Activated CD8-positive, alpha-beta memory T cell treated with anti-CD3 and anti-CD28 coated beads, Interleukin-2, amount 50 U/mL, for 24 hours (primary cell): Measurements from ENCODE around the gene ZNF500.
"Not testable (repeated sequence)": the region's sequence is repeated elsewhere in the genome, so short reads cannot be mapped to it uniquely, and the experiment has no call there.

Experiments used
- DNase-seq: peaks from one replicate; pipeline ENCODE4 v3.0.0-alpha.2; 2020; ENCODE audit errors: extremely low read depth

The ZNF500 gene

GRCh38 chr16:4796982-4797804 is 30.2 kb upstream of the ZNF500 start:
- DNase-seq: no peak

GRCh38 chr16:4795828-4796572 is 29.0 kb upstream of the ZNF500 start:
- no peak for DNase-seq

GRCh38 chr16:4795181-4795827 is 28.3 kb upstream of the ZNF500 start, which contains the start of gene SMIM22:
SMIM22 (plus strand) TSS chr16:4795369; CDS start chr16:4795735, 366 bp downstream.
- no peak for DNase-seq

GRCh38 chr16:4792951-4793513 is 26.1 kb upstream of the ZNF500 start:
- DNase-seq: no peak

DNA sequence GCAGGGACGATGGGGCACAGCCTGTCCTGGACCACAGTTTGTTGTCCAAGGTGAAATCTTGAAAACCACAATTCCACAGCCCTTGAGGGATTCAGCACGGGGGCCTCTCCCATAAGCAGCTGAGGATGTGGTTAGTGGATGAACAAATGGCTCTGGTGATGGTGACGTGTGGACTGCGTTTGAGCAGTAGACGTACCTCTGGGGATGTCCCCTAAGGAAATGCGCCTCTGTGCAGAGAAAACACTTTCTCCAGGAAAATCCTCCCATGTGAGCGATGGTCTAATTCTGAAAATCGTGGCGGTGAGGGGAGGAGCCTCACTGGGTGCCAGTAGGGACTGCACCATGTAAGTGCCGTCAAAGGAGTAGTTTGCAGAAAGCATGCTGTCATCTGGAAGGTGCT is 23.9 kb upstream of the ZNF500 start:
- DNase-seq: no peak

GRCh38 chr16:4790261-4790660 is 23.3 kb upstream of the ZNF500 start:
- DNase-seq: no peak

DNA sequence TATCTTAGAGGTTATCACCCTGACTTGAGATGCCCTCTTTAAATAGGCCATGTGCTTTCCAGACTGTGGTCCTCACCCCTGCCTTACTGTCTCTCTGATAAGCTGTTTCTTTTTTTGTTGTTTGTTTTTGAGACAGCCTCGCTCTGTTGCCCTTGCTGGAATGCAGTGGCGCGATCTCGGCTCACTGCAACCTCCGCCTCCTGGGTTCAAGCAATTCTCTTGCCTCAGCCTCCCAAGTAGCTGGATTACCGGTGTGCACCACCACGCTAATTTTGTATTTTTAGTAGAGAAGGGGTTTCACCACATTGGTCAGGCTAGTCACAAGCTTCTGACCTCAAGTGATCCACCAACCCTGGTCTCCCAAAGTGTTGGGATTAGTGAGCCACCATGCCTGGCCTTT is 21.9 kb upstream of the ZNF500 start:
- no peak for DNase-seq

- DNase-seq: no peak
These were observed 21.5 kb upstream of the ZNF500 start for GRCh38 chr16:4788489-4788889.

GRCh38 chr16:4787627-4788482 is 20.9 kb upstream of the ZNF500 start, which contains the start of gene SEPTIN12:
SEPTIN12 (minus strand) TSS chr16:4788345; CDS start chr16:4787645, 700 bp downstream.
- DNase-seq: no peak

GRCh38 chr16:4787068-4787467 is 20.1 kb upstream of the ZNF500 start:
- DNase-seq: no peak

DNA sequence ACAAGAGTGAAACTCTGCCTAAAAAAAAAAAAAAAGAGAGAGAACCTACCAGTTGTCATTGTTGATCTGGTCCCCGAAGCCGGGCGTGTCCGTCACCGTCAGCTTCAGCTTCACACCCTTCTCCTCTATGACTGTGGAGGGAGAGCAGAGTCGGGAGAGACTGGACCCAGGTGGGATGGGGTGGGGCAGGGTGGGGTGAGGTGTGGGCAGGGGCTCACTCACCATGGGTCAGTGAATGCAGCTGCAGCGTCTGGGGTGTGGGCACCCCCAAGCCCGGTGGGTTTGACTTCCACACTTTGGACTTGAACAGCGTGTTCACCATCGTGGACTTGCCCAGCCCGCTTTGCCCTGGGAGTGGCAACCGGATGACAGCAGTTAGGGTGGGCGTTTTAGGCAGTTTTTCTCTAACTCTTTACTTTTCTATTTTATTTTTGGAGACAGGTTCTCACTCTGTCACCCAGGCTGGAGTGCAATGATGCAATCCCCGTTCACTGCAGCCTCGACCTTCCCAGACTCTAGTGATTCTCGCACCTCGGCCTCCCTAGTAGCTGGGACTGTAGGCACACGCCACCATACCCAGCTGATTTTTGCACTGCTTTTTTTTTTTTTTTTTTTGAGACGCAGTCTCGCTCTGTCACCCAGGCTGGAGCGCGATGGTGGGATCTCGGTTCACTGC is 18.9 kb upstream of the ZNF500 start:
- DNase-seq: no peak

- DNase-seq: not testable (repeated sequence)
These were observed 17.6 kb upstream of the ZNF500 start for GRCh38 chr16:4784444-4784987.

- DNase-seq: no peak
These were observed 17.0 kb upstream of the ZNF500 start for GRCh38 chr16:4783951-4784336.

DNA sequence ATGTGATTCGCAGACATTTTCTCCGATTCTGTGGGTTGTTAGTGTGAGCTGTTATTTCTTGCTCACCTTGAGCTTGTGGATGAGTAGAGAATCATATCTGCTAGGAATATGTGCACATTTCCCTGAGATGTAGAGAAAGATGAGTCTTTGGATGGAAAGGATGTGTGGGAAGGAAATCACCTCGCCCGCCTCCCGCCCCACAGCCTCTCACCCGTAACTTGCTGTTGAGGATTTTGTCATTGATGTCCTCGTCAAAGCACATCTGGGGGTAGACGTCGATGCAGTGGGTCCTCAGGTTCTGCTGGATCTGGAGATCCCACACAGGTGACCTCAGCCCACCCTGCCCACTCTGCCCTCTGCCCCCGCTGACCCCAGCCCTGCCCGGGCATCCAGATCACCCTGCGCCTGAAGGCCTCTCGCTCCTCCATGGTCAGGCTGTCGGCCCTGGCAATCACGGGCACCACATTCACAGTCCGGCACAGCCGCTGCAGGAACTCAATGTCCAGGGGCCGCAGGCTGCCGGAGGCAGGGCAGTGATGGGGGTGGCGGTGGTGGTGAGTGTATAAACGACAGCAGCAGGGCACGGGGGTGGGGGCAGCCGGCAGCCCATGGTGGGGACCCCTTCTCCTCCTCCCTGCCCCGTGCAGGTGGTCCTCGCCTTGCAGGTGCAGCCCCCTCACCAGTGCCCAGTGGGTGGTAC is 16.4 kb upstream of the ZNF500 start:
- no peak for DNase-seq

GRCh38 chr16:4780235-4780634 is 13.3 kb upstream of the ZNF500 start:
- DNase-seq: no peak

- no peak for DNase-seq
These were observed 11.1 kb upstream of the ZNF500 start for GRCh38 chr16:4778050-4778392.

DNA sequence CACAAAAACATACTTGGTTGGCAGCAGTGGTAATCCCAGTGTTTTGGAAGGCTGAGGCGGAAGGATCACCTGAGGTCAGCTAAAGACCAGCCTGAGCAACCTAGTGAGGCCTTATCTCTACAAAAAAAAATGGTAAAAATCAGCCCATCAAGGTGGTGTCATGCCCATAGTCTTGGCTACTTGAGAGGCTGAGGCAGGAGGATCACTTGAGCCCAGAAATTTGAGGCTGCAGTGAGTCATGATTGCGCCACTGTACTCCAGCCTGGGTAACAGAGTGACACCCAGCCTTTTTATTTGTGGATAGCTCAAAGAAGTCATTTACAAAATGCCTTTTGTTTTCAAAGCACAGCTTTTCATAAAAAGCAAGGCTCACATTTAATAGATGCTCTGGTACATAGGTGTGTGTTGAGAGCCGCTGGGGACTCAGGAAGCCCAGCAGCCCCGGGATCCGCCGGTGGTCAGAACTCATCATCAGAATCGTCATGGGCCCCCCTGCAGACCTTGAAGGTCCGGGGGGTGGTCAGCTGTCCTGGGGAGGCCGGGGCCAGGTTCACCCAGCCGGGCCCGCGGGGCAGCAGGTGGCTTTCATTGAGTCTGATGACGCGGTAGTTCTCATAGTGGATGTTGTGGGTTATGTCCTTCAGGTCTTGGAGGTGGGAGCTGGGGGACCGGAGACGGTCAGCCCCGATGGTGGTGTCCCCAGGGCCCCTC is 10.5 kb upstream of the ZNF500 start:
- DNase-seq: no peak

DNA sequence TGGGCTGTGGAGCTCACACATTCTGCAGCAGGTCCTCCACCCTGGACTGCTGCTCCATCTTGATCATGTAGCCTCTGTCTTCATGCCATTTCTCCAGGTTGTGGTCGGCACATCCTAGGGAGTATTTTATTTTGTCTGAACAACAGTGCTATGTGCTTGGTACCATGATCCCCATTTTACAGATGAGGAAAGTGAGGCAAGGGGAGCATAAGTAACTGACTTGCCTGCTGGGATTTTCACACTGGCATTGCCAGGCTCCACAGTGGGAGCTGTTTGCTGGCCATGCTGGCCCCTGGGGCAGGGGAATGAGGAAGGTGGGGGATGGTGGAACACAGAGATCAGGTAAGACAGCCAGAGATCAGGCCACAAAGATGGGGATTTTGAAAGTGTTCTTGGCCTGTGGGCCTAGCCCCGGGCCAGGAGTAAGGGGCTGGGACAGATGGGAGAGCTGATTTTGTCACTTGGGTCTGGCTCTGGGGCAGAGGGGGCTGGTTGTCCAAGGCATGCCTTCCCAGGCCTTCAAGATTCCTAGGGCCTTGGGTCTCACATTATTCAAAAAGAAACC is 9.3 kb upstream of the ZNF500 start:
- no peak for DNase-seq

DNA sequence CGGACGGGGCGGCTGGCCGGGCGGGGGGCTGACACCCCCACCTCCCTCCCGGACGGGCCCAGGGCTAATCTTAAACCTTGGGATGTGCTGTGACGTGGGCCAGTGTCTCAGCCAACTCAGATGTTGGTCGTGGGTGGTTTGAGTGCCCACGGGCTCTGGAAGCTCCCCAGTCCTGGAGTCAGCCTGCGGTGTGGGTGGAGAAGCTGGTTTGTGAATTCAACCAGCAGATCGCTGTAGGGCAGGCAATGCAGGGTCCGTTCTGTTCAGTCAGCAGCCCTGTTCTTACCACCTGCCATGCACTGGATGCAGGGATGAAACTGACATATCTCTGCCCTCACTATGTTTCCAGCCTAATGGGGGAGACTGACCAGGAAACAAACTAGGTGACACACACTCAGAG is 8.0 kb upstream of the ZNF500 start:
- DNase-seq: no peak
